Activated naive CD8-positive, alpha-beta T cell treated with anti-CD3 and anti-CD28 coated beads for 36 hours (primary cell): Measurements from ENCODE around the gene IYD. TPM values are rescaled to one million over a fixed set of nuclear protein-coding genes. Genes with fewer than 3 reads are reported as not detected.
"Not testable (repeated sequence)": the region's sequence is repeated elsewhere in the genome, so short reads cannot be mapped to it uniquely, and the experiment has no call there.

Source experiments
- DNase-seq: peaks from one replicate; pipeline ENCODE4 v3.0.0; 2021
- H3K27ac Mint-ChIP-seq: one replicate; pipeline ENCODE4 v1.8.0; 2022; ENCODE audit warnings: mild to moderate bottlenecking, moderate library complexity, mixed read lengths
- H3K27me3 Mint-ChIP-seq: one replicate; pipeline ENCODE4 v1.8.0; 2022; ENCODE audit warnings: mild to moderate bottlenecking, mixed read lengths
- H3K36me3 Mint-ChIP-seq: one replicate; pipeline ENCODE4 v1.8.0; 2021; ENCODE audit warnings: mild to moderate bottlenecking, mixed read lengths
- H3K4me1 Mint-ChIP-seq: one replicate; pipeline ENCODE4 v1.8.0; 2021; ENCODE audit warnings: mixed read lengths
- H3K4me3 Mint-ChIP-seq: one replicate; pipeline ENCODE4 v1.8.0; 2022; ENCODE audit warnings: mild to moderate bottlenecking, moderate library complexity, mixed read lengths
- H3K9me3 Mint-ChIP-seq: one replicate; pipeline ENCODE4 v1.8.0; 2022; ENCODE audit warnings: mixed read lengths
- total RNA-seq, 2 experiments: library from RNA; stranded (reverse); gene quantifications; one replicate each; pipeline ENCODE4 v1.2.3, GENCODE V29; 2021

The IYD gene
- total RNA-seq, 2 experiments from 2014 or later: not detected

GRCh38 chr6:150420926-150421325 is 52.1 kb downstream of the IYD start:
- Mint-ChIP-seq H3K4me3 (no peak overlapping the region), H3K4me1 (peaks cover 16% of the 10 kb centered on the region), H3K9me3 (peaks cover 10% of the 10 kb centered on the region), H3K27ac (no peak overlapping the region), H3K36me3 (peaks cover 1% of the 10 kb centered on the region), H3K27me3 (peaks cover 8% of the 10 kb centered on the region)
- no peak for DNase-seq

- H3K36me3 Mint-ChIP-seq: no peaks in the 10 kb centered on the region
- H3K27ac Mint-ChIP-seq: no peak overlapping the region
- H3K27me3 Mint-ChIP-seq: no peaks in the 10 kb centered on the region
- no peaks in the 10 kb centered on the region for H3K4me1 Mint-ChIP-seq
- H3K4me3 Mint-ChIP-seq: no peak overlapping the region
- peaks cover 2% of the 10 kb centered on the region for H3K9me3 Mint-ChIP-seq
- no peak for DNase-seq
Measured at GRCh38 chr6:150425508-150425907, 56.7 kb downstream of the IYD start.

GRCh38 chr6:150426198-150426597 is 57.4 kb downstream of the IYD start:
- DNase-seq: no peak
- Mint-ChIP-seq H3K9me3 (no peaks in the 10 kb centered on the region), H3K27me3 (no peaks in the 10 kb centered on the region), H3K4me1 (no peaks in the 10 kb centered on the region), H3K36me3 (no peaks in the 10 kb centered on the region), H3K4me3 (no peak overlapping the region), H3K27ac (no peak overlapping the region)

- Mint-ChIP-seq H3K9me3 (no peaks in the 10 kb centered on the region), H3K27ac (no peak overlapping the region), H3K36me3 (no peaks in the 10 kb centered on the region), H3K4me3 (no peak overlapping the region), H3K27me3 (no peaks in the 10 kb centered on the region), H3K4me1 (no peaks in the 10 kb centered on the region)
- no peak for DNase-seq
Measured at GRCh38 chr6:150427037-150427602, 58.3 kb downstream of the IYD start.

GRCh38 chr6:150427843-150428242 is 59.0 kb downstream of the IYD start:
- no peaks in the 10 kb centered on the region for H3K4me1 Mint-ChIP-seq
- no peak overlapping the region for H3K27ac Mint-ChIP-seq
- H3K4me3 Mint-ChIP-seq: no peak overlapping the region
- DNase-seq: no peak
- H3K9me3 Mint-ChIP-seq: no peaks in the 10 kb centered on the region
- no peaks in the 10 kb centered on the region for H3K27me3 Mint-ChIP-seq
- no peaks in the 10 kb centered on the region for H3K36me3 Mint-ChIP-seq

GRCh38 chr6:150430815-150431214 is 62.0 kb downstream of the IYD start:
- no peak for DNase-seq
- H3K27ac Mint-ChIP-seq: no peak overlapping the region
- no peak overlapping the region for H3K4me3 Mint-ChIP-seq
- H3K36me3 Mint-ChIP-seq: no peaks in the 10 kb centered on the region
- H3K9me3 Mint-ChIP-seq: no peaks in the 10 kb centered on the region
- no peaks in the 10 kb centered on the region for H3K4me1 Mint-ChIP-seq
- H3K27me3 Mint-ChIP-seq: no peaks in the 10 kb centered on the region

GRCh38 chr6:150435360-150435759 is 66.5 kb downstream of the IYD start:
- no peak for DNase-seq
- Mint-ChIP-seq H3K27me3 (peaks cover 3% of the 10 kb centered on the region), H3K36me3 (no peaks in the 10 kb centered on the region), H3K4me1 (no peaks in the 10 kb centered on the region), H3K4me3 (no peak overlapping the region), H3K27ac (no peak overlapping the region), H3K9me3 (peaks cover 4% of the 10 kb centered on the region)

GRCh38 chr6:150435832-150436231 is 67.0 kb downstream of the IYD start:
- Mint-ChIP-seq H3K9me3 (peaks cover 4% of the 10 kb centered on the region), H3K36me3 (no peaks in the 10 kb centered on the region), H3K4me3 (no peak overlapping the region), H3K27ac (no peak overlapping the region), H3K27me3 (peaks cover 3% of the 10 kb centered on the region), H3K4me1 (no peaks in the 10 kb centered on the region)
- no peak for DNase-seq

- H3K36me3 Mint-ChIP-seq: no peaks in the 10 kb centered on the region
- H3K4me1 Mint-ChIP-seq: no peaks in the 10 kb centered on the region
- peaks cover 4% of the 10 kb centered on the region for H3K9me3 Mint-ChIP-seq
- H3K4me3 Mint-ChIP-seq: no peak overlapping the region
- peaks cover 3% of the 10 kb centered on the region for H3K27me3 Mint-ChIP-seq
- DNase-seq: no peak
- no peak overlapping the region for H3K27ac Mint-ChIP-seq
Measured at GRCh38 chr6:150439373-150439772, 70.6 kb downstream of the IYD start.

- no peaks in the 10 kb centered on the region for H3K4me1 Mint-ChIP-seq
- H3K4me3 Mint-ChIP-seq: no peak overlapping the region
- H3K36me3 Mint-ChIP-seq: no peaks in the 10 kb centered on the region
- DNase-seq: no peak
- H3K9me3 Mint-ChIP-seq: peaks cover 4% of the 10 kb centered on the region
- peaks cover 6% of the 10 kb centered on the region for H3K27me3 Mint-ChIP-seq
- no peak overlapping the region for H3K27ac Mint-ChIP-seq
Measured at GRCh38 chr6:150443621-150444020, 74.8 kb downstream of the IYD start.

- Mint-ChIP-seq H3K27ac (no peak overlapping the region), H3K36me3 (no peaks in the 10 kb centered on the region), H3K4me1 (no peaks in the 10 kb centered on the region), H3K9me3 (peaks cover 4% of the 10 kb centered on the region), H3K4me3 (no peak overlapping the region), H3K27me3 (peaks cover 6% of the 10 kb centered on the region)
- DNase-seq: no peak
Measured at GRCh38 chr6:150444308-150444707, 75.5 kb downstream of the IYD start.

- no peak overlapping the region for H3K27ac Mint-ChIP-seq
Measured at GRCh38 chr6:150445486-150445885, 76.7 kb downstream of the IYD start.

GRCh38 chr6:150448221-150448620 is 79.4 kb downstream of the IYD start:
- no peak overlapping the region for H3K27ac Mint-ChIP-seq
- H3K27me3 Mint-ChIP-seq: peaks cover 6% of the 10 kb centered on the region
- no peak overlapping the region for H3K4me3 Mint-ChIP-seq
- no peaks in the 10 kb centered on the region for H3K9me3 Mint-ChIP-seq
- H3K4me1 Mint-ChIP-seq: no peaks in the 10 kb centered on the region
- H3K36me3 Mint-ChIP-seq: no peaks in the 10 kb centered on the region
- no peak for DNase-seq

More at GRCh38 chr6:150445486-150445885, 76.7 kb downstream of the IYD start:
- no peak for DNase-seq
- H3K4me1 Mint-ChIP-seq: no peaks in the 10 kb centered on the region
- H3K27me3 Mint-ChIP-seq: peaks cover 6% of the 10 kb centered on the region
- no peaks in the 10 kb centered on the region for H3K9me3 Mint-ChIP-seq
- no peak overlapping the region for H3K4me3 Mint-ChIP-seq
- H3K36me3 Mint-ChIP-seq: no peaks in the 10 kb centered on the region

- not testable (repeated sequence) for H3K9me3 Mint-ChIP-seq, H3K27me3 Mint-ChIP-seq, H3K4me1 Mint-ChIP-seq, DNase-seq, H3K27ac Mint-ChIP-seq, H3K36me3 Mint-ChIP-seq, H3K4me3 Mint-ChIP-seq
Measured at GRCh38 chr6:150449055-150449454, 80.2 kb downstream of the IYD start.

GRCh38 chr6:150450918-150451317 is 82.1 kb downstream of the IYD start:
- Mint-ChIP-seq H3K9me3 (no peaks in the 10 kb centered on the region), H3K36me3 (no peaks in the 10 kb centered on the region), H3K4me3 (no peak overlapping the region), H3K4me1 (no peaks in the 10 kb centered on the region), H3K27me3 (peaks cover 6% of the 10 kb centered on the region), H3K27ac (no peak overlapping the region)
- no peak for DNase-seq

- H3K4me1 Mint-ChIP-seq: no peaks in the 10 kb centered on the region
- H3K4me3 Mint-ChIP-seq: no peak overlapping the region
- H3K27me3 Mint-ChIP-seq: no peaks in the 10 kb centered on the region
- H3K27ac Mint-ChIP-seq: no peak overlapping the region
- no peaks in the 10 kb centered on the region for H3K36me3 Mint-ChIP-seq
- DNase-seq: no peak
- no peaks in the 10 kb centered on the region for H3K9me3 Mint-ChIP-seq
Measured at GRCh38 chr6:150451807-150452427, 83.1 kb downstream of the IYD start.
